HG02623 (cell line): ENCODE measurements around the gene ZNF827.
"Not testable (repeated sequence)": the region's sequence is repeated elsewhere in the genome, so short reads cannot be mapped to it uniquely, and the experiment has no call there.

Source experiments
- ATAC-seq: cut with Tn5 transposase; IDR thresholded peaks from one replicate; pipeline ENCODE4 v1.9.1; 2021; ENCODE audit warnings: moderate library complexity; ENCODE audit not compliant: unreplicated experiment

Gene ZNF827

DNA sequence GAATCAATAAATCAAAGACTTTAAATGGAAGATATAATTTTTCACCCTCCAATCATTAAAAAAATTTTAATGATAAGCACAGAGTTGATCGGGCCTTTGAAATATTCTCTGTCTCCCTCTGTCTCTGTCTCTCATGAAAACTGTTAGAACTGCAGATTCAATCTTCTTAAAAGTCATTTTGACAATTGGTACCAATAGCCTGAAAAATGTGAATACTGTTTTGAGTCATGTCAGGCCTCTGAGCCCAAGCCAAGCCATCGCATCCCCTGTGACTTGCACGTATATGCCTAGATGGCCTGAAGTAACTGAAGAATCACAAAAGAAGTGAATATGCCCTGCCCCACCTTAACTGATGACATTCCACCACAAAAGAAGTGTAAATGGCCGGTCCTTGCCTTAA is 106.2 kb downstream of the ZNF827 start:
- not testable (repeated sequence) for ATAC-seq

DNA sequence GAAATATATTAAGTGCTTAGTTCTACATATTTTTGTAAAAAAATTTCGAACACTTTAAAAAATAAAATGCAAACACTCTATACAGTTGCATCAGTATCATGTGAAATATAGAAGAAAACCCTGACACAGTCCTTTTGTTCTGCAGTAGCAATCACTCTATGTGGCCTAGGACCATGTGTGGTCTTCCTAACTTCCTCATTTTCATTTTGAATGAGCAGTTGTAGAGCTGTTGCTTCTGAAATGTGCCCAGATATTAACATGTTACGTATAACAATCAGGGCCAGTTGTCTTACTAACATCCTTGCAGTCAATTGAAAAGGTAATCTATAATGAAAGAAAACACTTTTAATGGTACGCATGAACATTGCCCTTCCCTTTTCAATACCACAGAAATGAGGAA is 107.9 kb downstream of the ZNF827 start:
- ATAC-seq: peak; percentile 47

DNA sequence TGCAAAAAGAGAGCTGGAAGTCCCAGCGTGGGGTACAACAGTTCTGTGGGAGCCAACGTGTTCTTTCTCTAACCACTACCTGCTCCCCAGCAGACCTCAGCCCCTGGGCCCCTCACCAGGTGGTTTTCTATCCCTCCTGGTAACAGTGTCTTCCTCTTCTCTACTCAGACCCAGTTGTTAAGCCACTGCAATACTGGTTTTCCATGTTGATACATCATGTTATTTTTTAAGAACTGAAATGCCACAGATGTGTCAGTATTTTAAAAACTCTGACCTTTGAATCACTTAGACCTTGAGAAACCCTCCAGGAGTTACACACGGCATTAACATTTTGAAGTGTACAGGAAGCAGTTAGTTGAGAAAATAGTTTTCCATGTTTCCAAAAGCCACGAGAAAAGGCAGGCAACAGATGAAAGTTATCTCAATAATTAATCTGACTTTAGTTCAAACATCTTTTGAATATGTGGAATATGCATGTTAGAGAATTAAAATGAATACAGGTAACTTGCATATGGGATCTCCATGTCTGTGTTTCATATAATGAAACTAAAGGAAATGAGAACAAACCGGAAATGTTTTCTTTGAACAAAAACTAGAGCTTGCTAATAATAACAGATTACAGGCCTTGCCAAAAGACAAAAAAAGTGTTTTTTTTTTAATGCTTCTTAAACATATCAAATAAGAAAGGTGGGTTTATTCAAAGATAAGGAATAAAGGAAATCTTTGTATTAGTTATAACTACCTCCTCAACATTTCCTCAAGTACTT is 108.8 kb downstream of the ZNF827 start:
- ATAC-seq: peak; percentile 47

DNA sequence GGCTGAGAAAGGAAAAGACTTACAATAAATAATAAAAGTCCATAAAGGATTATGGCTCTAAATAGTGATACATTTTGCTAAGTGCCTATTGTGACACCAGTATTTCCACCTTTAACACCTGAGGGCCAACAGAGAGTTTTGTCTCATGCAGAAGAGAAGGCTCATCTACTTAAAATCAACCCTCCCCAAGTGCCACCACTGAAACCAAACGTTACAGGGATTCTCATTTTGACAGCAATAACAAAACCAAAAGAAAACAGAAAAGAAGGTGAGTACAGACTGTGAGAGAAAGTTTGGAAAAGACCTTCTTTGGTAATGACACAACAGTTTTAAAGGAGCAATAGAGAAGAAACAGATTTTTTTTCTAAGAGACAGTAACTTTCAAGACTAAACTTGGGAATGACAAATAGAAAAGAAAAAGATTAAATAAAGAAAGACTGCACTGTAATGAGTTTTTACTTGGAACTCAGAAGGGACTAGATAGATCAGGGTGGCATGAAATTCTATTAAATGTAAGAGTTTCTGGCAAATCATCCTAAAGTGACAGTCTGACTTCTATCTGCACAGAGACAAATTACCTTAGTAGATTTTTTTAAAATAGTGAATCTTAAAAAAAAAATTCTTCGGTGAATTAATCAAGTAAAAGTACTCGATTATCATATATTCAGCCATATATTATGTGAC is 109.7 kb downstream of the ZNF827 start:
- ATAC-seq: peak; percentile 68

DNA sequence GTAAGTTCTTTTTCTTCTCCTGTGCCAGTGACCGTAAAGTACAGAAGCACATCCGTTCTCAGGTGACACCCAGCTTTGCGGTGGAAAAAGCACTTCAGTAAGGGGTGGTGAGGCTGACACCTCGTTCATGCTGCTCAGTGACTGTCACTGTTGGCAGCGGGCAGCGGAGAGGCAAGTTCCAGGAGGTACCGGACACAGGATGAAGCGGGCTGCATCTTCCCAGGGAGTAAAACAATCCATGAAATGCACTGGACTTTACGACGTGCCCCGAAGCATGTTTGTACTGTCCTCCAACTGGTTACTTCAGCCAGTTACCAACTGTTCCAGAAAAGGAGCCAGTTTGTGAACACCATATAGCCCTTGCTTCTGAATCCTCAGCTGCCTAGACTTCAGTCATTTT is 110.7 kb downstream of the ZNF827 start:
- ATAC-seq: no peak

DNA sequence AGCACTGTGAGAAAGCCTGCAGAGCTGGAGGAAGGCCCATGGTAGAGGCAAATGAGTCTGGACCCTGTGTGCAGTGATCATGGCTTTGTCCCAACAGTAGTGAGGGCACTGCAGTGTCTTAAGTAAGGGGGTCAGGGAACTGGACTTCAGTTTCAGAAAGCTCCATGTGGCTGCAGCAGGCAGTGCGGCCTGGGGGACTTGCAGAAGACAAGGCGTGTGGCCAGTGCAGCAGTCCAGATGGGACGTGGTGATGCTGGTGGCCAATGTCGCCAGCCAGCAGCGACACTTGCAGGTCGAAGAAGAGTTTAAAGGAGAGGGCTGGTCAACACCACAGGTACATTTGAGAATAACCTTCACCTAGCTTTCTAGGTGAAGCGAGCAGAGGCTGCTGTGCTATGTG is 113.4 kb downstream of the ZNF827 start:
- no peak for ATAC-seq

DNA sequence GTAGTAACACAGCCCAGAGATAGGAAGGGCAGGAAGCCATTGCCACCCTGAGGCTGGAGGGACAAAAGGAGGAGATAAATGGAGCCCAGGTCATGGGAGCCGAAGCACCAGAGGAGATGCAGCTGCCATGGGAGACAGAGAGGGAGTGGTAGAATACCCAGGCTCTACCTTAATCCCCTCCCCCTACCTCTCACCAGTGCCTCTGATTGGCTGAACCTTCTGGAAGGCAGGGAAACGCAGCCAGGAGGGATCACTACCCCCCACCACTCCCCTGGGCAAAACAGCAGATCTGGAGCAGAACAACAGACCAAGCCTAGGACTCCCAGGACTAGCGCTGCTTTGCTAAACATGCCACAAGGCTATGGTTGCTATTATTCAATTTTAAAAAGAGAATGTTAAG is 114.2 kb downstream of the ZNF827 start:
- no peak for ATAC-seq

DNA sequence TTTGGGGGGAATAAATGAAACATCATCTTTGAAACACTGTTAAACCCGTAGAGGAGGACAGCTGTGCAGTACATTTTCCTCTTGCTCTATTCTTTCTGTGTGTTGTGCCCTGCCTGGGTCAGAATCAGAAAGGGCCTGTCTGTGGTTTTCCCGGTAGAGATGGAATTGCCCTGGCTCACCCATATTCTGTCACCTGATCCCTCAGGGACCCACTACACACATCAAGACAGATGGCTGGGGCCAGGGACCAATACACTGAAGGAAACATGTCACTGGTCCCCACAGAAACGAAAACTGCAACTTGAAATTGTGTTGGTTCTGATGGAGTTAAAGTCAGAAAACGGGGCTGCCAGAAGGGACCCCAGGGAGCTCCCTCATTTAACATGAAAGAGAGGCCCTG is 114.9 kb downstream of the ZNF827 start:
- ATAC-seq: no peak

DNA sequence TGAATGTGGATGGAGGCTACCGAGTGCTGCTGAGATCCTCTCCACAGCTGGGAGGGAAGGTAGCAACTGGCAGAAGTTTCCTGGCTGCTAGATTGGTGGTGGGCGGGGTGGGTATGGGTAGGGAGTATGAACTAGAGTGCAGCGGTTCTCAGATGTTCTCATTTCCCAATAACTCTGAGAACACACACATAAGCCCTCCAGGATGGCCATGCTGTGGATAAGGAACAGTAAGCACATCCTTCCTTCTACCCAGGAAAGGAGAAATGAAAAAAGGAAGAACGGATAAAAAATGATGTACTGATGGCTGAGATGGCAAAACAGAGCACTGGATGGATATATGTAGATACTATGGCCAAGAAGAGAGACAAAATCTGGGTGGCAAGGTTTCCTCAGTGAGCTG is 116.0 kb downstream of the ZNF827 start:
- ATAC-seq: no peak

DNA sequence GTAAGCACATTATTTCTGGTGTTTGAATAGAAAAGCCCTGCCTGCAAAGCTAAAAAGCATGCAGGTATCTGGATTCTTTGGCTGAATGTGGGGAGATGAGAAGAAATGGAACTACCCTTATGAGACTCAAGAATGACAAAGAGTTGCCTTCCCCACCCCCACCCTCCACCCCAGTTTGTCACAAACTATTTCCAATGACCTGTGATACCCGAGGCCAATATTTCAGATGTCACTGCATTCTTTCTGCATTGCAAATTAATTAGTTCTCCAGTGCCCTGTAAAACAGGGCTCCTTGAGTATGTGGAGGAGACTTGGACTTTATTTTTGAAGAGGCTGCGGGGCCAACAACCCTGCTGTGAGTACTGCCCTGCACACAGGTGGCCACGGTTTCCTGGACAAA is 116.4 kb downstream of the ZNF827 start:
- ATAC-seq: no peak

DNA sequence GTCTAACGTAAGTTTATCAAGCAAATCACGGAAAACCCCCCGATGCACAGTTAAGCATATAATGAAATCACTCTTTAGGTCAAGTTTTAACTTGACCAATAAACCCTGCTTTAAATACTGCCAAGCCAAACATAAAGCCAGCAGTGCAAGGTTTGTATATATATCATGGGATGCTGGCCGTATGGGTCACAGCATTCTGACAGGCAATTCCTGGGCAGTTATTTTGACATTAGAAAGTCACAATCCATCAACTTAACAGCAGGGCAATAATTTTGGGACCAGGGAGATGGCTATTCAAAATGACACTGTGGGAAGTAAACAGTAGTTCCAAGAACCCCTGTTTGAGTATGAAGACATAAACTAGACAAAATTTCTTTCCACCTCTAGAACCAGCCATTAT is 116.9 kb downstream of the ZNF827 start:
- ATAC-seq: no peak

DNA sequence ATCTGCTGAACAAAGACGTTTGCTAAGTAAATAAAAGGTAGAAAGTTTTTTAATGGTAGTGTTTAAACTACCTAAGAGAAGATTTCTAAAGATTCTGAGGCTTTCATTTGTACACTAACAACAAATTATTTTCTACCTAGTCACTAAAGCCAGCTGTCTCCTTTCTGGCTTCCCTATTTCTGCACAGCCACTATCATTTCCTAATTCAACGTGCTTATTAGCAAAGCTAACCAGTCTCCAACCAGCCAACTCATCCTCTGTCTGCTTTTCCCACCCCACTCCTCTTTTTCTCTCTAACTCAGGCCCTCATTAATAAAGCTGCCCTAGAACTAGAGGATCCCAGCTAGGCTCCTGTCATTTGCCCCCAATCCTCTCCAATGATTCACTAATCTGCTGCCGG is 118.2 kb downstream of the ZNF827 start:
- no peak for ATAC-seq

DNA sequence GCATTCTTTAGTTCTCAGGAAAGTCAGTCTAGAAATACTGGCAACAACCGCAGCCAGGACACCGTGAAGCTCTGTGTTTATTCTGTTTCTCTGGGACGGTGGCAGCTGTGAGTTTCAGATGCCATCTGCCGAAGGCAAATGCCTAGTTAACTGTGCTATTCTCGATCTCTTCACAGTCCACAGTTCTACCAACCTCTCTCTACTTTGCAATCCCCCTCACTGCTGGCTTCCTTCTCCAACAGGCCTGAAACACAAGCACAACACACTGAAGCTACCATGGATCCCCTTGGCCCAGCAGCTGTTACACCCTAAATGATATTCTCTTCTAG is 118.8 kb downstream of the ZNF827 start:
- no peak for ATAC-seq

DNA sequence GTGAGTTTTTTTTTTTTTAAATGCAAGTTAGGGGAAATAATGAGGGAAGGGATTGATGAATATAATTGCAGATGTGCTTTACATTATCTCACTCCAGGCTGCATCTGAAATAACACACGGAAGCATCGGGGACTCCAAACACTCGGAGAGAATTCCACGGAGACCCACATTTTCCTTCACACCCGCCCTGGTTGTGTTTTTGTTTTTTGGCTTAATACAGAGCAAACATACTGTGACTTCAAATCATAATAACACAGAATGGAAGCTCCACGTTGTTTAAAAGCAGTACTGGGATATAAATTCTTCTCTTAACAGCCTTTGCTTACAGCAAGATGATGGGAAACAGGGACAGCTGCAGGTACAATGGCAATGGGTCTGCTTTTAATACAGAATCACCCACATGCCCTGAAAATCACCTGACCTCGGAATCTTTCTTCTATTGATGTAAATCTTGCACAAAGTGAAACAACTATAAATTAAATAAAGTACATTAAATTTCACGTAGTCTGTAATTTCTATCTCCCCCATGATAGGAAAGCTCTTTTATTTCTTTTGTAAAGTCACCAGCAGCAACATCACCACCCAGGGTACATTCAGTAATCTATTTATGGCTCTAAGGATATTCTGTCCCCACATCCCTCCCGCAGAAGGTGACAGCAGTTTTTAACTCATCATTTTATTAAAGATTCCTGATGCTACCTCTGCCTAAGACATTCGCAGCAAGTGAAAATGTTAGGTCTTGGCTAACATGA is 119.3 kb downstream of the ZNF827 start:
- no peak for ATAC-seq

DNA sequence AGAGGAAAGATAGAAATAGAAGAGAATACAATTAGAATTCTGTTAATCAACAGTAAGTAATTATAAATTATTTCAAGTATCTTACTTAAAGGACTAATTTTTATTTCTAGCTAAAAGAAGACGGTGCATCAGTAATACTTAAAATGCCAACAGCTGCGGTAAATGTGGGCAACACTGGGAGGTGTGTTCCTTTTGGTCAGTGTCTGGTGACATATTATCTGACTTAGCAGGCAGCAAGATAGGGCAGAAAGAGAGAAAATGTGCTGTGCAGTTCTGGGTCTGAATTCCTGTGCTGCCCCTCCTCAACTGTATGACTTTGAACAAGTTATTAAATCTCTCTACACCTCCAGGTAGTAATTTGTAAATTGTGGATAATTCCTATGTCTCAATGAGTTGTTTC is 120.6 kb downstream of the ZNF827 start:
- no peak for ATAC-seq

DNA sequence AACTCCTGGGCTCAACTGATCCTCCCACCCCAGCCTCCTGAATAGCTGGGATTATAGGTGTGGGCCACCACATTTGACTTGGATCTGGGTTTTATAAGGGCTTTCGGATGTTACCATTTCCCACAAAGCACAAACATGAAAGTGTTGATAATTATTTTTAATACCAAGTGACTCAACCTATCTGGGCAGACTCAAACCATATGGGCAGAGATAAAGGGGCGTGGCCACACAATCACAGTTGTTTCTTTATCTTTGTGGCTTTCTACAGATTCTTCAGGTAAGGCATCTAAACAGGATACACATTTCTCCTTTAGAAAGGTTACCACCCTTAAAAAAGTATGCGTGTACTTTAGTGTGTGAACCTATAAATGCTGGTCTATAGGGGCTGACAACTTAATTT is 122.5 kb downstream of the ZNF827 start:
- ATAC-seq: no peak

DNA sequence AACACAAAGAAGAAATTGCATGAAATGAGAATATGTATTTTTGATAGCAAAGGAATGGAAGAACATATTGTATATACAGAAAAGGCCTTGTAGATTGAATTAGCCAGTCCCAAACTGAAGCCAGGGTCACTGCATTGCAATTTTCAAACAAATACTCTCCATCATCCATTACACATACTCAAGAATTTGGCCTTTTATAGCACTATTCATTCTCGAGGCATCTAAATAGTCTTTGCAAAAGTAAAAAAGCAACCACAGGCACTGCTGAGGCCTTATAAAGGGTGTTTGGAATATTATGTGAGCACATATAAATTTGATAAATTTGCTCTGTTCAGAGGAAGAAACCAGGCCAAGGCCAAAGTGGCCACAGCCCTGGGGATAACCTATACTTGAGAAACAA is 123.0 kb downstream of the ZNF827 start:
- ATAC-seq: no peak

DNA sequence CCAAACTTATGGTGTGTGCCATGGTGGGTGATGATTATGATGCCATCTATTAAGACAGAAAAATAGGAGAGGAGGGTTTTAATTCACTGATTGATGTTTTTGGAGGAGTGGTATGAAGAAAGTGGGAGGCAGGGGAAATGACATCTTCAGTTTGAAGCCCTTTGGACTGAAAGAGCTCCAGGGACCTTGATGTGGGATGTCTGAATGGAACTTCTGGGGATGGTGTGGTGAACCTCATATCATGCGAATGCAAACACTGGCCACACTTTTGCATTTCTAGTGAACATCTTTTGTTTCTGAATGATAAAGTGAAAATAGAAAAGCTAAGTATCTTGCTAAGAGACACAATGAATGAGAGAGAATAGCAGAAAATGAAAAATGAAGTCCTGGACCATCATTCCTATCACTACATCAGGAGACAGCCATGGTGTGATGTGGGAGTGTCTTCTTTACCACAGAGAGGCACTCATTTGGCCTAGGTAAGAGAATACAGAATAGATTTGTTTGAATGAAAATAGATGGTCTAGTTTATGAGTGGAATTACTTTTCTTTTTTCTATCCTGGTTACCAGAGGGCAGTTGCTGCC is 123.5 kb downstream of the ZNF827 start:
- no peak for ATAC-seq

DNA sequence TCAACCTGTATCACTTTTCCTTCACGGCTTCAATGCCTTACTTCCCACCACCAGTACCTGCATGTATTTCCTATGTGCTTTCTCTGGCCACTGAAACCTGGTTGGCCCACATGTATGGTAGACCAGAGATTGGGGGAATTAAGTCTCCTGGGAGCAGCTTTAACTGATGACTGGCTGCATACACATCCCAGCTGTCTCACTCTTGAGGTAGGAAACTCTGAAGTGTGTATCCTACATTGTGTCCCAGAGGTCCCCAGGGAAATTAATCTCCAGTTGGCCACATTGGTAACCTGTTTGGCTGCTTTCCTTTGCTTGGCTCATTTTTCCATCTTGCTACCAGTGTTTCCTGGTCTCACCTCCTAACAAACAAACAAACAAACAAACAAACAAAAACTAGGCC is 124.4 kb downstream of the ZNF827 start:
- ATAC-seq: no peak

DNA sequence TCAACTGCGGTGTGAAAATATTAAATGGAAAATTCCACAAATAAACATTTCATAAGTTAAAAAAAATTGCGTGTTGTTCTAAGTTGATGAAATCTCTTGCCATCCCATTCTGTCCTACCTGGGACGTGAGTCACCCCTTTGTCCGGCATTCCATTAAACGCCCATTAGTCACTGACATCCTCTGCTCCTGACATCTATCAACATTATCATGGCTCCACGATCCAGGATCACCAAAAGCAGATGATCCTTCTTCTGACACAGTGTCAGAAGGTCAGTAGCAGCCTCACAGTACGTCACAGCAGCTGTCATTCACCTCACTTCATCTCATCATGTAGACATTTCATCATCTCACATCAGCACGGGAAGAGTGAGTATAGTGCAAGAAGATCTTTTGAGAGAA is 125.7 kb downstream of the ZNF827 start:
- no peak for ATAC-seq

DNA sequence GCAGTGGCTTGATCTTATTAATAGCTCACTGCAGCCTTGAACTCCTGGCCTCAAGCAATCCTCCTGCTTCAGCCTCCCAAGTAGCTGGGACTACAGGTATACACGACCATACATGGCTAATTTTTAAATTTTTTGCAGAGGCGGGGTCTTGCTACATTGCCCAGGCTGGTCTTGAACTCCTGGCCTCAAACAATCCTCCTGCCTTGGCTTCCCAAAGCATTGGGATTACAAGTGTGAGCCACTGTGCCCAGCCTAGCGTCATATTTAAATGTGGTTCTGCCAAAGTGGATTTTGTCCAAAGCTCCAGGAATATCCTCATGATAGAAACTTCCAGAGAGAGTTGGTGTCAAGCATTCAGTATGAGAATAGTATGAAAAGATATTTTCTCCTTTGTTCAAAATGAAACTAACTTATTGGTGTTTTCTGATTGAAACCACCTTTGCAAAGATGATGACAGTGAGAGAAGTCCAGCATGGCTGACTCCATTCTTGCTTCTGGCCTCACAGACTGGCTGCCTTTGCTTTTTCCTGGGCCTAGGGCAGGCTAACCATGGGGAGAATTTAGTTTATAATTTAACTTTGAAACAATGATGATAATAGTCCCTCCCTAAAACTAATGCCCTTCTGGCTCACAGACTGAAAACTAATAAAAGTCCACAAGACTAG is 129.6 kb downstream of the ZNF827 start:
- ATAC-seq: no peak
